Measurements from ENCODE around the gene TASP1. TPM values are rescaled to one million over a fixed set of nuclear protein-coding genes. Genes with fewer than 3 reads are reported as not detected.
A peak's percentile ranks its signal among the peaks of the same experiment; 100 is the strongest.

Gene TASP1
- total RNA-seq, 1 experiment from 2014 or later = 9.5 TPM

DNA sequence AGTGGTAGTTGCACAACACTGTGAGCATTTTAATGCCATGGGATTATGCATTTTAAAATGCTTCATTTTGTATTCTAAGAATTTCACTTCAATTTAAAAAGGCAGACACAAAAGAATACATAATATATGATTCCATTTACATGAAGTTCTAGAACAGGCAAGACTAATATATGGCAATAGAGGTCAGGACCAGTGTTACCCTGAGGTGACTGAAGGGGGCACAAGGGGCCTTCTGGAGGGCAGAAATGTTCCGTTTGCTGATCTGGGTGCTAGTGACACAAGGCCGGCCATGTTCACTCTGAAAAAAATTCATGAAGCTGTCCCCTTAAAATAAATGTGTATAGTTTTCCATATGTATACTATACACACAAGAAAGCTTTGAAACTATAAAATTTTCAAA is 28.5 kb downstream of the TASP1 start:
- no peak overlapping the region for H4K8ac ChIP-seq (replicated peaks; ENCODE audit: insufficient read length, low read depth, low read length)
- H2BK15ac ChIP-seq (ENCODE audit: low read depth, low read length) = no peak overlapping the region
- Mint-ChIP-seq H3K27me3 (ENCODE audit: low read depth) (no peaks in the 10 kb centered on the region), H3K9me3 (no peaks in the 10 kb centered on the region), H3K4me3 (no peak overlapping the region), H3K27ac (no peak overlapping the region), H3K4me1 (no peaks in the 10 kb centered on the region), H3K36me3 (ENCODE audit: insufficient read depth in 1 of 3, low read depth in 3 of 3) (peaks cover 0 to 5% (median 1%) of the 10 kb centered on the region in 3 experiments; a peak in 4 of 7 replicates)
- no peak overlapping the region for H4K91ac ChIP-seq (ENCODE audit: insufficient read length, low read depth, low read length)
- H4K20me1 ChIP-seq (ENCODE audit: control insufficient read depth, insufficient read depth, insufficient read length) = no peaks in the 10 kb centered on the region
- no peak overlapping the region for H3K56ac ChIP-seq (ENCODE audit: insufficient read length, low read depth, low read length)
- no peaks in the 10 kb centered on the region for H3K23me2 ChIP-seq (ENCODE audit: insufficient read length, low read depth, low read length, poor library complexity, severe bottlenecking)
- no peak overlapping the region for H3T11ph ChIP-seq (ENCODE audit: low read length)
- H2BK5ac ChIP-seq (ENCODE audit: insufficient read length, low read length) = no peak overlapping the region
- no peak overlapping the region for H2AK5ac ChIP-seq (ENCODE audit: insufficient read length, low read length)
- H3K4me2 ChIP-seq (ENCODE audit: insufficient read depth, insufficient read length, low read length) = no peak overlapping the region
- no peak overlapping the region for H4K5ac ChIP-seq (ENCODE audit: insufficient read length, low read depth, low read length)
- H2BK12ac ChIP-seq (ENCODE audit: insufficient read length, low read depth, low read length) = no peak overlapping the region
- no peak overlapping the region for H3K18ac ChIP-seq (ENCODE audit: insufficient read length, low read depth, low read length)
- no peaks in the 10 kb centered on the region for H3K27me3 ChIP-seq (ENCODE audit: insufficient read depth, low read length)
- no peak overlapping the region for H2BK120ac ChIP-seq (ENCODE audit: low read depth, low read length, poor library complexity, severe bottlenecking)
- no peaks in the 10 kb centered on the region for H3K79me2 ChIP-seq (ENCODE audit: insufficient read depth, low read length)
- no peaks in the 10 kb centered on the region for H3K9me3 ChIP-seq (ENCODE audit: control insufficient read depth, low read depth, low read length)
- peak; percentile 49 for DNase-seq
- no peak overlapping the region for H3K14ac ChIP-seq (ENCODE audit: insufficient read depth, low read length)
- H2AFZ ChIP-seq (ENCODE audit: low read length) = no peak overlapping the region
- no CpG with 5 or more reads among the region's 2 CpGs for WGBS (ENCODE audit: extremely low coverage, insufficient read length, low lambda C conversion rate)
- no peak overlapping the region for H2BK20ac ChIP-seq (ENCODE audit: low read depth, low read length, poor library complexity, severe bottlenecking)
- no peak overlapping the region for H3K23ac ChIP-seq (ENCODE audit: insufficient read length, low read depth, low read length)
- H3K4ac ChIP-seq (ENCODE audit: low read depth, low read length) = no peak overlapping the region
- no peaks in the 10 kb centered on the region for H3K4me1 ChIP-seq (ENCODE audit: insufficient read depth, low read length)
- TF ChIP-seq, protein P1, sequence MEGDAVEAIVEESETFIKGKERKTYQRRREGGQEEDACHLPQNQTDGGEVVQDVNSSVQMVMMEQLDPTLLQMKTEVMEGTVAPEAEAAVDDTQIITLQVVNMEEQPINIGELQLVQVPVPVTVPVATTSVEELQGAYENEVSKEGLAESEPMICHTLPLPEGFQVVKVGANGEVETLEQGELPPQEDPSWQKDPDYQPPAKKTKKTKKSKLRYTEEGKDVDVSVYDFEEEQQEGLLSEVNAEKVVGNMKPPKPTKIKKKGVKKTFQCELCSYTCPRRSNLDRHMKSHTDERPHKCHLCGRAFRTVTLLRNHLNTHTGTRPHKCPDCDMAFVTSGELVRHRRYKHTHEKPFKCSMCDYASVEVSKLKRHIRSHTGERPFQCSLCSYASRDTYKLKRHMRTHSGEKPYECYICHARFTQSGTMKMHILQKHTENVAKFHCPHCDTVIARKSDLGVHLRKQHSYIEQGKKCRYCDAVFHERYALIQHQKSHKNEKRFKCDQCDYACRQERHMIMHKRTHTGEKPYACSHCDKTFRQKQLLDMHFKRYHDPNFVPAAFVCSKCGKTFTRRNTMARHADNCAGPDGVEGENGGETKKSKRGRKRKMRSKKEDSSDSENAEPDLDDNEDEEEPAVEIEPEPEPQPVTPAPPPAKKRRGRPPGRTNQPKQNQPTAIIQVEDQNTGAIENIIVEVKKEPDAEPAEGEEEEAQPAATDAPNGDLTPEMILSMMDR (conservative IDR thresholded peaks at IDR 0.05) = peak; percentile 77
- no peaks in the 10 kb centered on the region for H3K79me1 ChIP-seq (ENCODE audit: insufficient read depth, low read depth, low read length, poor library complexity, severe bottlenecking)
- H3K9ac ChIP-seq (ENCODE audit: extremely low read depth, insufficient read length, low read length) = no peak overlapping the region
- H3K27ac ChIP-seq (ENCODE audit: insufficient read length, low read depth, low read length) = no peak overlapping the region

Measured in H9 (cell line).